OCI-M2 (cell line): ENCODE results near the gene EIF4E1B.

Experiments used
- DNase-seq: peaks from one replicate; lab custom pipeline; 2025; ENCODE audit not compliant: unreplicated experiment; lab: John Stamatoyannopoulos, UW

EIF4E1B gene

GRCh38 chr5:176680226-176680563 lies 49.7 kb downstream of the EIF4E1B start:
- DNase-seq = no peak

GRCh38 chr5:176682016-176682531 lies 51.6 kb downstream of the EIF4E1B start:
- DNase-seq = no peak

- no peak for DNase-seq
Measured at GRCh38 chr5:176685010-176685409, 54.5 kb downstream of the EIF4E1B start.

- DNase-seq = no peak
Measured at GRCh38 chr5:176687247-176687646, 56.8 kb downstream of the EIF4E1B start.

GRCh38 chr5:176687881-176688280 lies 57.4 kb downstream of the EIF4E1B start:
- no peak for DNase-seq

- DNase-seq = no peak
Measured at GRCh38 chr5:176690911-176691310, 60.4 kb downstream of the EIF4E1B start.

GRCh38 chr5:176691524-176691923 lies 61.0 kb downstream of the EIF4E1B start:
- no peak for DNase-seq

GRCh38 chr5:176692326-176692725 lies 61.9 kb downstream of the EIF4E1B start:
- no peak for DNase-seq

GRCh38 chr5:176692839-176693476 lies 62.5 kb downstream of the EIF4E1B start:
- no peak for DNase-seq

- no peak for DNase-seq
Measured at GRCh38 chr5:176693477-176693851, 63.0 kb downstream of the EIF4E1B start.

GRCh38 chr5:176694146-176694545 lies 63.7 kb downstream of the EIF4E1B start:
- DNase-seq = no peak

GRCh38 chr5:176694631-176695030 lies 64.2 kb downstream of the EIF4E1B start:
- no peak for DNase-seq

GRCh38 chr5:176695073-176695472 lies 64.6 kb downstream of the EIF4E1B start:
- DNase-seq = no peak
